Esophagus muscularis mucosa (tissue), 3 donors: ENCODE data around the gene RAB11FIP3.

Experiments
- POLR2A ChIP-seq: fragments of 450-650 bp; IDR thresholded peaks from one replicate; pipeline ENCODE4 v1.6.1; 2017; ENCODE audit warnings: antibody characterized with exemption, moderate library complexity, mild to moderate bottlenecking, low read depth
- POLR2AphosphoS5 ChIP-seq, 2 donors: sonication (generic); formaldehyde crosslinking; IDR thresholded peaks; one replicate each; pipeline ENCODE4 v1.6.1; 2017; ENCODE audit warnings: antibody characterized with exemption in 2 of 2
- TF ChIP-seq, protein P1 (sequence below), 3 experiments: fragments of 200-600 bp in 2 of 3; fragments of 450-650 bp in 1 of 3; sonication (generic) in 2 of 3; IDR thresholded peaks; one replicate each; pipeline ENCODE4 v1.5.1; 2017 to 2019; ENCODE audit warnings: antibody characterized with exemption in 3 of 3, mild to moderate bottlenecking in 2 of 3, moderate library complexity in 1 of 3

DNA sequence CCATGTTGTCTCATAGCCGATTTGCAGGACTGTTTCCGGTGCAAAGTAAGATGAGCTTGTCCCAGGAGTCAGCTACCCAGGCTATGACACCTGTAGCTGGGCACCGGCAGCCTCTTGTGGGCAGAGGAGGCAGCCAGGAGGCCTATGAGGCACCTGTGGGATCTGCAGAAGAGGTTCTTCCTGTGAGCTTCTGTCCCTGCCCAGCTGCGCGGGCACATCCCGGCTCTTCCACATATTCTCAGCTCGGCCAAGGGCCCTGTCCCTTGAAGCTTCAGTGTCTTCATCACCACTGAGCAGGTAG, 80.7 kb downstream of the RAB11FIP3 start:
- no peak for TF ChIP-seq POLR2A
- TF ChIP-seq, protein P1, sequence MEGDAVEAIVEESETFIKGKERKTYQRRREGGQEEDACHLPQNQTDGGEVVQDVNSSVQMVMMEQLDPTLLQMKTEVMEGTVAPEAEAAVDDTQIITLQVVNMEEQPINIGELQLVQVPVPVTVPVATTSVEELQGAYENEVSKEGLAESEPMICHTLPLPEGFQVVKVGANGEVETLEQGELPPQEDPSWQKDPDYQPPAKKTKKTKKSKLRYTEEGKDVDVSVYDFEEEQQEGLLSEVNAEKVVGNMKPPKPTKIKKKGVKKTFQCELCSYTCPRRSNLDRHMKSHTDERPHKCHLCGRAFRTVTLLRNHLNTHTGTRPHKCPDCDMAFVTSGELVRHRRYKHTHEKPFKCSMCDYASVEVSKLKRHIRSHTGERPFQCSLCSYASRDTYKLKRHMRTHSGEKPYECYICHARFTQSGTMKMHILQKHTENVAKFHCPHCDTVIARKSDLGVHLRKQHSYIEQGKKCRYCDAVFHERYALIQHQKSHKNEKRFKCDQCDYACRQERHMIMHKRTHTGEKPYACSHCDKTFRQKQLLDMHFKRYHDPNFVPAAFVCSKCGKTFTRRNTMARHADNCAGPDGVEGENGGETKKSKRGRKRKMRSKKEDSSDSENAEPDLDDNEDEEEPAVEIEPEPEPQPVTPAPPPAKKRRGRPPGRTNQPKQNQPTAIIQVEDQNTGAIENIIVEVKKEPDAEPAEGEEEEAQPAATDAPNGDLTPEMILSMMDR (IDR thresholded peaks at IDR 0.05): no peak
- no peak for TF ChIP-seq POLR2AphosphoS5 (IDR thresholded peaks at IDR 0.05)
